Measurements from ENCODE around the gene TRO. TPM values are rescaled to one million over a fixed set of nuclear protein-coding genes. Genes with fewer than 3 reads are reported as not detected.
A peak's percentile ranks its signal among the peaks of the same experiment; 100 is the strongest.

TRO gene
- total and polyA plus RNA-seq, 2 of the 13 experiments (the other 11 are each of a cell fraction or from before 2014, with no cell fraction given): 13.8 to 25.4 TPM

DNA sequence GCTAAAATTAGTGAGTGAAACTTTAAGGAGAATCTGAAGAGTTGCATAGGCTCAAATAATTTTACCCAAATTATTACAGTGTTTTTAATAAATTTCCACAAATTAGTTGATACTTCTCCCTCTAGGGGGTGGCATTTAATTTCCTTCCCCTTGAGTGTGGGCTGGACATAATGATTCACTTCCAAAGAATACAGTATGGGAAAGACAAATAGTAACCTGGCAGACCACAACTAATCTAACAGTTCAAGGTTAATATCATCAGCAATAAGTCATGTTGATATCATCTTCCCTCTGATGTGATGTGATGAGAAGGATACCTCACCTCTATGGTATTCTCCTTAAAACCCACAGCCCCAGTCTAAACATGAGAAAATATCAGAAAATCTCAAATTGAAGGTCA lies 57.8 kb downstream of the TRO start:
- FAIRE-seq (no peak), ATAC-seq (no peak), DNase-seq (ENCODE audit: low spot score) (peak; percentile 61)
- no TSS peak for BruUV-seq (replicated peaks)
- H3K9ac ChIP-seq (ENCODE audit: insufficient read depth, low read depth, low read length): no peak overlapping the region
- H3K4me2 ChIP-seq (ENCODE audit: low read depth, low read length): no peak overlapping the region
- no peaks in the 10 kb centered on the region for H3K27me3 ChIP-seq (ENCODE audit: control insufficient read depth in 1 of 2, insufficient read depth in 2 of 2, low read length in 2 of 2)
- H3K36me3 ChIP-seq (replicated peaks in 1 of 2; ENCODE audit: control insufficient read depth in 1 of 2, insufficient read depth in 2 of 2, low read length in 2 of 2): no peaks in the 10 kb centered on the region
- in situ Hi-C loops (cut with HindIII; ENCODE audit: extremely low pct_ligation_motif_present, low pct_unique_long_range_greater_than_20kb) (no loop called here), intact Hi-C loops (cut with micrococcal nuclease; ENCODE audit: unreplicated experiment) (no loop called here)
- POLR2A ChIA-PET: interaction anchor here (1.7 kb wide), 1 partner anchor 21 kb away, joined by 5 read pairs; the partner anchor contains the start of gene APEX2
- H2AFZ ChIP-seq (ENCODE audit: low read length): no peak overlapping the region
- H3K9me3 ChIP-seq (ENCODE audit: low read length): no peaks in the 10 kb centered on the region
- no peaks in the 10 kb centered on the region for H3K79me2 ChIP-seq (ENCODE audit: insufficient read depth, low read length)
- H4K20me1 ChIP-seq (ENCODE audit: insufficient read depth, low read length): no peaks in the 10 kb centered on the region
- H3K4me1 ChIP-seq (ENCODE audit: insufficient read depth, low read length): peaks cover 17% of the 10 kb centered on the region; the same call in 1 of the 2 replicates
- H3K4me3 ChIP-seq (replicated peaks in 1 of 3; ENCODE audit: insufficient read depth in 1 of 3, low read depth in 2 of 3, low read length in 3 of 3): no peak overlapping the region
- no peak overlapping the region for H3K27ac ChIP-seq (ENCODE audit: extremely low read length, insufficient read depth, low read length)
- CTCF ChIA-PET (ENCODE audit: low intra/inter-chr PET ratio, low total read pairs): no interaction called here
- TF ChIP-seq, protein P1, sequence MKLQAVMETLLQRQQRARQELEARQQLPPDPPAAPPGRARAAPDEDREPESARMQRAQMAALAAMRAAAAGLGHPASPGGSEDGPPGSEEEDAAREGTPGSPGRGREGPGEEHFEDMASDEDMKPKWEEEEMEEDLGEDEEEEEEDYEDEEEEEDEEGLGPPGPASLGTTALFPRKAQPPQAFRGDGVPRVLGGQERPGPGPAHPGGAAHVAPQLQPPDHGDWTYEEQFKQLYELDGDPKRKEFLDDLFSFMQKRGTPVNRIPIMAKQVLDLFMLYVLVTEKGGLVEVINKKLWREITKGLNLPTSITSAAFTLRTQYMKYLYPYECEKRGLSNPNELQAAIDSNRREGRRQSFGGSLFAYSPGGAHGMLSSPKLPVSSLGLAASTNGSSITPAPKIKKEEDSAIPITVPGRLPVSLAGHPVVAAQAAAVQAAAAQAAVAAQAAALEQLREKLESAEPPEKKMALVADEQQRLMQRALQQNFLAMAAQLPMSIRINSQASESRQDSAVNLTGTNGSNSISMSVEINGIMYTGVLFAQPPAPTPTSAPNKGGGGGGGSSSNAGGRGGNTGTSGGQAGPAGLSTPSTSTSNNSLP (IDR thresholded peaks at IDR 0.05; ENCODE audit: low read depth, low read length): peak; percentile 61; the same call in 1 of the 2 replicates
- no peak for TF ChIP-seq CREM (IDR thresholded peaks at IDR 0.05)
- no peak for TF ChIP-seq CREM (CRISPR knock-in tag; IDR thresholded peaks at IDR 0.05)

DNA sequence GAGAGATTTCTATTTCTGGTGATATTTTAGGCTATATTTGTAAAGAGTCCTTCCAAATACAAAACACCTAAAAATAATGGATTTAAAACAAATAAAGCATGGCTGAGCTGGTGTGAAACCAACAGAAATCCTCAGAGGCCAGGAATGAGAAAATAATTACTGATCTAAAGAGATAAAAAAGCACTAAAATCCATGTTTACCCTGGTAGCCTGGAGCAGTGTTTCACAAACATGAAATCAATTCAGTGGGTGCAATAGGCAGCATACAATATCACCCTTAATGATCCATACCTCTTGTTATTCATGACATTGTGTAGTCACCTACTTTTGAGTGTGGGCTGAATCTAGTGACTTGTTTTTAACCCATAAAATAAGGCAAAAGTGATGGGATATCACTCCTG lies 58.8 kb downstream of the TRO start:
- in situ Hi-C loops (cut with HindIII; ENCODE audit: extremely low pct_ligation_motif_present, low pct_unique_long_range_greater_than_20kb): no loop called here
- no peaks in the 10 kb centered on the region for H3K27me3 ChIP-seq (ENCODE audit: control insufficient read depth in 1 of 2, insufficient read depth in 2 of 2, low read length in 2 of 2)
- no peak for FAIRE-seq
- no peak for ATAC-seq
- no peak overlapping the region for H2AFZ ChIP-seq (ENCODE audit: low read length)
- BruUV-seq (replicated peaks): no TSS peak
- H3K9me3 ChIP-seq (ENCODE audit: low read length): no peaks in the 10 kb centered on the region
- DNase-seq (ENCODE audit: low spot score): no peak
- H3K4me2 ChIP-seq (ENCODE audit: low read depth, low read length): no peak overlapping the region
- no peaks in the 10 kb centered on the region for H4K20me1 ChIP-seq (ENCODE audit: insufficient read depth, low read length)
- CTCF ChIA-PET (ENCODE audit: low intra/inter-chr PET ratio, low total read pairs): no interaction called here
- POLR2A ChIA-PET: interaction anchor here (1.3 to 1.7 kb wide), 2 partner anchors 16 to 20 kb away, joined by 3 to 5 read pairs; partner anchors contain the start of gene APEX2
- H3K27ac ChIP-seq (ENCODE audit: extremely low read length, insufficient read depth, low read length): no peak overlapping the region
- peaks cover 17% of the 10 kb centered on the region; the same call in 1 of the 2 replicates for H3K4me1 ChIP-seq (ENCODE audit: insufficient read depth, low read length)
- no peak overlapping the region for H3K4me3 ChIP-seq (replicated peaks in 1 of 3; ENCODE audit: insufficient read depth in 1 of 3, low read depth in 2 of 3, low read length in 3 of 3)
- no peaks in the 10 kb centered on the region for H3K79me2 ChIP-seq (ENCODE audit: insufficient read depth, low read length)
- no peaks in the 10 kb centered on the region for H3K36me3 ChIP-seq (replicated peaks in 1 of 2; ENCODE audit: control insufficient read depth in 1 of 2, insufficient read depth in 2 of 2, low read length in 2 of 2)
- no peak overlapping the region for H3K9ac ChIP-seq (ENCODE audit: insufficient read depth, low read depth, low read length)
- intact Hi-C loops (cut with micrococcal nuclease; ENCODE audit: unreplicated experiment): no loop called here
- no peak for TF ChIP-seq SALL2 (CRISPR knock-in tag; IDR thresholded peaks at IDR 0.05)
- no peak for TF ChIP-seq ZBTB38 (CRISPR knock-in tag; IDR thresholded peaks at IDR 0.05)
- no peak for TF ChIP-seq SOX13 (IDR thresholded peaks at IDR 0.05)
- no peak for TF ChIP-seq SOX13 (CRISPR knock-in tag; conservative IDR thresholded peaks at IDR 0.05 in 1 of 2, IDR thresholded peaks at IDR 0.05 in 1 of 2)
- TF ChIP-seq ZNF350 (CRISPR knock-in tag; IDR thresholded peaks at IDR 0.05; ENCODE audit: borderline replicate concordance, low read depth): no peak
- TF ChIP-seq FOXK2 (IDR thresholded peaks at IDR 0.05): no peak
- no peak for TF ChIP-seq SAP130 (CRISPR knock-in tag; IDR thresholded peaks at IDR 0.05; ENCODE audit: low read depth)
- TF ChIP-seq, protein P2, sequence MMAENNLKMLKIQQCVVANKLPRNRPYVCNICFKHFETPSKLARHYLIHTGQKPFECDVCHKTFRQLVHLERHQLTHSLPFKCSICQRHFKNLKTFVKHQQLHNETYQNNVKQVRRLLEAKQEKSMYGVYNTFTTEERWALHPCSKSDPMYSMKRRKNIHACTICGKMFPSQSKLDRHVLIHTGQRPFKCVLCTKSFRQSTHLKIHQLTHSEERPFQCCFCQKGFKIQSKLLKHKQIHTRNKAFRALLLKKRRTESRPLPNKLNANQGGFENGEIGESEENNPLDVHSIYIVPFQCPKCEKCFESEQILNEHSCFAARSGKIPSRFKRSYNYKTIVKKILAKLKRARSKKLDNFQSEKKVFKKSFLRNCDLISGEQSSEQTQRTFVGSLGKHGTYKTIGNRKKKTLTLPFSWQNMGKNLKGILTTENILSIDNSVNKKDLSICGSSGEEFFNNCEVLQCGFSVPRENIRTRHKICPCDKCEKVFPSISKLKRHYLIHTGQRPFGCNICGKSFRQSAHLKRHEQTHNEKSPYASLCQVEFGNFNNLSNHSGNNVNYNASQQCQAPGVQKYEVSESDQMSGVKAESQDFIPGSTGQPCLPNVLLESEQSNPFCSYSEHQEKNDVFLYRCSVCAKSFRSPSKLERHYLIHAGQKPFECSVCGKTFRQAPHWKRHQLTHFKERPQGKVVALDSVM (CRISPR knock-in tag; IDR thresholded peaks at IDR 0.05): no peak
- no peak for TF ChIP-seq ZNF24 (IDR thresholded peaks at IDR 0.05)
- no peak for TF ChIP-seq ZNF773 (CRISPR knock-in tag; IDR thresholded peaks at IDR 0.05; ENCODE audit: borderline replicate concordance)
- TF ChIP-seq, protein P3, sequence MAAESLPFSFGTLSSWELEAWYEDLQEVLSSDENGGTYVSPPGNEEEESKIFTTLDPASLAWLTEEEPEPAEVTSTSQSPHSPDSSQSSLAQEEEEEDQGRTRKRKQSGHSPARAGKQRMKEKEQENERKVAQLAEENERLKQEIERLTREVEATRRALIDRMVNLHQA (CRISPR knock-in tag; IDR thresholded peaks at IDR 0.05): no peak

All from HepG2 (cell line).